HS-5 (cell line): Measurements from ENCODE around the gene SYCN.

Experiments
- DNase-seq: peaks from one replicate; pipeline ENCODE4 v3.0.0-alpha.2; 2012; ENCODE audit warnings: low read depth

SYCN gene

GRCh38 chr19:39194832-39195542 is 9.1 kb downstream of the SYCN start:
- DNase-seq: no peak

GRCh38 chr19:39193803-39194202 is 10.3 kb downstream of the SYCN start:
- DNase-seq: no peak

GRCh38 chr19:39192846-39193245 is 11.2 kb downstream of the SYCN start:
- DNase-seq: no peak

- no peak for DNase-seq
Observed at GRCh38 chr19:39190768-39191167, 13.3 kb downstream of the SYCN start.

- DNase-seq: no peak
Observed at GRCh38 chr19:39188960-39189359, 15.1 kb downstream of the SYCN start.

GRCh38 chr19:39187552-39187943 is 16.5 kb downstream of the SYCN start:
- DNase-seq: no peak

GRCh38 chr19:39186391-39186790 is 17.7 kb downstream of the SYCN start:
- no peak for DNase-seq

- no peak for DNase-seq
Observed at GRCh38 chr19:39183104-39183503, 21.0 kb downstream of the SYCN start.

GRCh38 chr19:39182174-39182505 is 21.9 kb downstream of the SYCN start:
- no peak for DNase-seq

- DNase-seq: no peak
Observed at GRCh38 chr19:39181500-39182173, 22.4 kb downstream of the SYCN start.

GRCh38 chr19:39180749-39181148 is 23.3 kb downstream of the SYCN start:
- no peak for DNase-seq

- no peak for DNase-seq
Observed at GRCh38 chr19:39179754-39180153, 24.3 kb downstream of the SYCN start.

- no peak for DNase-seq
Observed at GRCh38 chr19:39178296-39179006, 25.6 kb downstream of the SYCN start.

GRCh38 chr19:39177736-39178135 is 26.3 kb downstream of the SYCN start:
- no peak for DNase-seq

GRCh38 chr19:39177110-39177699 is 26.9 kb downstream of the SYCN start:
- DNase-seq: no peak

- DNase-seq: no peak
Observed at GRCh38 chr19:39175564-39175963, 28.5 kb downstream of the SYCN start.

- DNase-seq: no peak
Observed at GRCh38 chr19:39174558-39175544, 29.2 kb downstream of the SYCN start.

- DNase-seq: no peak
Observed at GRCh38 chr19:39174142-39174541, 29.9 kb downstream of the SYCN start.

GRCh38 chr19:39173502-39173991 is 30.5 kb downstream of the SYCN start:
- DNase-seq: no peak

GRCh38 chr19:39172700-39173501 is 31.2 kb downstream of the SYCN start:
- no peak for DNase-seq
